Right hindlimb (tissue), 1 donor: ENCODE results near the gene SPHKAP.
"Not testable (repeated sequence)": the region's sequence is repeated elsewhere in the genome, so short reads cannot be mapped to it uniquely, and the experiment has no call there.

Source experiments
- DNase-seq: peaks from one replicate; pipeline ENCODE4 v3.0.0-alpha.2; 2018

Gene SPHKAP

GRCh38 chr2:228092056-228092455 lies 89.4 kb downstream of the SPHKAP start:
- DNase-seq = no peak

GRCh38 chr2:228086561-228086960 lies 94.9 kb downstream of the SPHKAP start:
- no peak for DNase-seq

- no peak for DNase-seq
Measured at GRCh38 chr2:228084717-228085116, 96.8 kb downstream of the SPHKAP start.

- no peak for DNase-seq
Measured at GRCh38 chr2:228083131-228083530, 98.4 kb downstream of the SPHKAP start.

- no peak for DNase-seq
Measured at GRCh38 chr2:228082571-228082970, 98.9 kb downstream of the SPHKAP start.

GRCh38 chr2:228079194-228079593 lies 102.3 kb downstream of the SPHKAP start:
- DNase-seq = no peak

GRCh38 chr2:228076695-228077094 lies 104.8 kb downstream of the SPHKAP start:
- not testable (repeated sequence) for DNase-seq

- no peak for DNase-seq
Measured at GRCh38 chr2:228072669-228073068, 108.8 kb downstream of the SPHKAP start.

GRCh38 chr2:228067309-228067708 lies 114.2 kb downstream of the SPHKAP start:
- no peak for DNase-seq

- DNase-seq = no peak
Measured at GRCh38 chr2:228066126-228066798, 115.2 kb downstream of the SPHKAP start.

- no peak for DNase-seq
Measured at GRCh38 chr2:228065686-228066085, 115.8 kb downstream of the SPHKAP start.

GRCh38 chr2:228064796-228065315 lies 116.6 kb downstream of the SPHKAP start:
- DNase-seq = no peak

- no peak for DNase-seq
Measured at GRCh38 chr2:228064024-228064423, 117.5 kb downstream of the SPHKAP start.

GRCh38 chr2:228063558-228063957 lies 117.9 kb downstream of the SPHKAP start:
- no peak for DNase-seq

GRCh38 chr2:228059735-228060134 lies 121.8 kb downstream of the SPHKAP start:
- DNase-seq = no peak

GRCh38 chr2:228056293-228057097 lies 125.0 kb downstream of the SPHKAP start:
- DNase-seq = no peak

GRCh38 chr2:228048838-228049490 lies 132.5 kb downstream of the SPHKAP start:
- DNase-seq = peak; percentile 19

- no peak for DNase-seq
Measured at GRCh38 chr2:228040995-228041394, 140.5 kb downstream of the SPHKAP start.

- DNase-seq = no peak
Measured at GRCh38 chr2:228039752-228040534, 141.5 kb downstream of the SPHKAP start.

- DNase-seq = no peak
Measured at GRCh38 chr2:228038967-228039366, 142.5 kb downstream of the SPHKAP start.

- DNase-seq = no peak
Measured at GRCh38 chr2:228037915-228038314, 143.6 kb downstream of the SPHKAP start.

GRCh38 chr2:228023619-228024018 lies 157.9 kb downstream of the SPHKAP start:
- DNase-seq = no peak

GRCh38 chr2:228018311-228018710 lies 163.2 kb downstream of the SPHKAP start:
- DNase-seq = no peak
